HG02943 (cell line): ENCODE data around the gene OSM.
A peak's percentile ranks its signal among the peaks of the same experiment; 100 is the strongest.

Experiments
- ATAC-seq: cut with Tn5 transposase; IDR thresholded peaks from one replicate; pipeline ENCODE4 v1.9.1; 2021; ENCODE audit warnings: mild to moderate bottlenecking, low read depth, moderate library complexity; ENCODE audit not compliant: unreplicated experiment

The OSM gene

DNA sequence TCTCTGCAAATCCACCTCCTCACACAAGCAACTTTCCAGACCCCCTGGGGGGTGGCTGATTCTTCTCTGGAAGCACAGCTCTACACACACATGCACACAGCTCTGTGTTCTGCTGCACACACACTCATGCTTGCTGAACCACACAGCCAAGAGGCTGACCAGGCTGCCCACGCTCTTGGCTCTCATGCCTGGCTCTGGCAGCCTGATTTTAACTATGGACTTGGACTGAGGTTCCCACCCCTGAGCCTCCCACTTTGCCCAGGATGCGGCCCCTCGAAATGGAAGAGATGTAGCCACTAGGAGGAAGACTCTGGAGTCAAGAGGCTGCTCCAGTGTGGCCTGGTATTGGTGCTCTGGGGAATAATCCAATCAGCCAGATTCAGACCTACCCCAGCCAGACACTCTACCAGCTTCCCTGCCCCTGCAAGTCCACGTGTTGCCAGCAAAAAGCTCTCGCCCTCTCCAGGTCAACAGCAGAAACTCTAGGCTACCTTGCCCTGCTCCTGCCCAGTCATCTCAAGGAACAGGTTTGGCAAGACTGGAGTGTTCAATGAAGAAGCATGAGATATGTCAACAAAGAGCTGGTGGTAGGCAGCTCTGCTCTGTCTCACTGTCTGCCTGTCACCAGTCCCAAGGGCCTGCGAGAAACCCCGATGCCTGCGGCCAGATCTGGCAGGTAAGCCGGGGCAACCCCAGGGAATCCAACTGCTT is 31.5 kb upstream of the OSM start:
- no peak for ATAC-seq

DNA sequence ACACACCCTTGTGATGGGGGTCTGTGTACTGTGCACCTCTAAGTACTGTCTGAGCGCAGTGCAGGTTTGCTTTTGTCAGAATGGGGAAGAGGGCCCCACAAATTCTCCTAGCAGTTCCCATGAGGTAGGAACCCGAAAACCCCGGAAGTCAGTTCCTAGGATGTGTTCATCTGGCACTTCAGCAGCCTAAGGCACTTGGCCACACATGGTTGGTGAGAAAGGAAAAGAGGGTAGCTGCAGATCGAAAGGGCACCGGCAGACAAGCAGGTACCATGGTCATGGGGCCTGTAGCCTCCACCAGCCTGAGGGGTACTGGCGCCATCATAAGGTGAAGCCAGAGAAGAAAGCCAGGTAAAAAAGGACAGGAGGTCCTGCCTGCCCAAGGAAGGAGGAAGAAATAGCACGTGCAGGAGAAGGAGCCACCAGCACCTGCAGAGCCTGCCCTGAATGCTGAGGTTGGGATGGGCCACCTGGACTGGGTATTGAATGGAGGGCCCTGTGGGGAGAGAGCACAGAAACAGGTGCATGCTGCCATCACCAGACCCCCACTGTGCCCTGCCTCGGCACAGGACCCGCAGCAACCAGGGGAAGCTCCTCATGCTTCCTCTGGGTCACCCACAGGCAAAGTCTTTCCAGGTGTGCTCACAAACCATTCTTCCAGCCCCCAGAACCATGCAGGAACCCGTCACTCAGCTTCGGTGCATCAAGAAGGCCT is 30.8 kb upstream of the OSM start:
- no peak for ATAC-seq

DNA sequence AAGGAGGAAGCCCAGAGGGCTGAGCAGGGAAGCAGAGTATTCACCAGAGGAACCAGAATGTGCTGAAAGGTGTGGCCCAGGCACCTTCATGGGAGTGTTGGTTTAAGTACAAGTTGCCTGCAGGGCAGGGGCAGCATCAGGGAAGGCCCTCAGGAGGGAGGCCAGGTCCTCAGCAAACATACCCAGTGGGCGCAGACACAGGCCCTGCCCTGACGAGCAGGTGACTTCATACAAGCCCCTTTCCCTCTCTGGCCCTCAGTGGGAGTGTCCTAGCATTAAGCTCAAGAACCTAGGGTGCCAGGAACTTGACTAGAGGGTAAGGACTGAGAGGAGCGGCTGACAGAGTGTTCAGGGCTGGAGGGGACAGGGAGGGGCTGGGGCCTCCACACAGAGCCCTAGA is 30.2 kb upstream of the OSM start:
- ATAC-seq = no peak

DNA sequence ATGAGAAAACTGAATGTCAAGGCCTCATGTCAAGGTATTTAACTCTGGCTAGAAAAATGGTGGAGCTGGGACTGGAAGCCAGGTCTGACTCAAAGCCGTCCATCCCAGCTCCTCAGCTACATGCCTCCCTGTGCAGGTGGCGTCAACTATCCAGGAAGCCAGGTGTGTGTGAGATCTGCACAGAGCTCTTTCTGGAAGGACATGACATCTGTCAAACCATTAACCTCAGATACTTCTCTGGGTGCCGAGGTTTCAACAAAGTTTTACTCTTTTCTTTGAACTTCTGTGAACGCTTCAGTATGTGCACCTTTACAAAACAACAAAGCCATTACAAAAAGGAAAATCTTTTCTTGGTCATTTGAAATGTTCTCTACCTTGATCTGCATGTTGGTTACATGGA is 29.7 kb upstream of the OSM start:
- no peak for ATAC-seq

DNA sequence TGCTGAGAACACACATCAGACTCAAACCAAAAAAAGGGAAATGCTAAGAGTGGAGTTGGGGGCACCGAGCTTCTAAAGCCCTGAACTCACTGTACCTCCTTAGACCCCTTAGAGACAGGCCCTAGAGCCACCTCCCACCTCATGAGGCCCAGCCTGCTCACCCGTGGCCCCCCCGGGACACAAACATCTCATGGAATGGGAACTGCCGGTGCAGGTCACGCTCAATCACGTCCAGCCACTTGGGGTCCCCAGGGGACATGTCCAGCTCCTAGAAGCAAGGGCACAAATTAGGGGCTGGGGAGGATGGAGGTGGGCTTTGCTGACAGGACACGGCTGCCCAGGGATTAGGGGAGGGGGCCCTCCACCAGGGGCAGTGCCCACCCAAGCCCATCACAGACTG is 28.9 kb upstream of the OSM start:
- ATAC-seq = no peak

DNA sequence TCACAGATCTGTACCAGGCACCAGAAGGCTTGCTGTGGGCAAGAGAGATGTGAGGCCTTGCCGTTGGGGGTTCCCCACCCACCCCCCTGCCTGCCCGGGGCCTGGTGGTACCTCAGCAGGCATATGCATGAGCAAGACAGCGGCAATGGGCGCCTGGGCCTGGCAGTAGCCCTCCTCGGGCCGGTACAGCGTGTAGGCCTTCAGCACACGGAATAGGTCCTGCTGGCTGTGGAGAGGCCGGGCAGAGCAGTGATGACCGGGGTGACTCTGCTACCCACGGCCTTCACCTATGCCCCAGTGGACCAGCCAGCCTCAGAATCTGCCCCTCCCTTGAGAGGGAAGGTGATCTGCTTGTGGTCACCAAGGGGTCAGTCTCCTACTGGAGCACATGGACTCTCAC is 28.2 kb upstream of the OSM start:
- no peak for ATAC-seq

DNA sequence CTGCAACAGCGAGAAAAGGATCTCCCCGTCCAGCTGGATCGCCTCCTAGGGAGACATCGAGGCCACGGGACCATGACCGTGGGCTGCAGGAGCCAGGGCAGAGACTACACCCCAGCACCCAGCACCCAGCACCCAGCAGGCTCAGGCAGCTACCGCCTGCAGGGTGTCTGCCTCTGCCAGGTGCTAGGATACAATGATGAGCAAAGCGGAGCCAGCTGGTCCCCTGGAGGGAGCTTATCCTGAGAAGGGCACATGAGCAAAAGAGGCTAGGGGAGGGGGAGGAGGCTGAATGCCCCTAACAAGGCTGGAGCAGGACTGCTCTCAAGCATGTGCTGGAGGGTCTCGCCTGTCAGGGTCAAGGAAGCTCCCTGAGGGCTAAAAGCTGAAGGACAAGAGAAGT is 27.4 kb upstream of the OSM start:
- ATAC-seq = no peak

DNA sequence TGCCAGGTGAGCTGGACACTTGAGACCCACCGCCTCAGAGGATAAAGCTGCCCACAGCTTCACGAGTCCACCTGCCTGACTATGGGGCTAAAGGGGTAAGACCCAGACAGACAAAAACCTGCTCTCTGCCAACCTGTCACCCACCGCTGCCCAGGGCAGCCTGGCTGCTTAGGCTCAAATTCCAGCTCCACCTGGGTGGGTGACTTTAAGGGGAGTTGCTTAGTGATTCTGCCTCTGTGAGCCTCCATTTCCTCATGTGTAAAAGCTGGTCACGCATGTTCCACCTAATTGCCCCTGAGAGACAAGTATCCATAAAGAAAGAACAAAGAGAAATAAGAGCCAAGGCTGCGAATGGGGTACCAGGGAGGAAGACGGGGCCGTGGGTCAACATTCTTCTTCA is 26.4 kb upstream of the OSM start:
- no peak for ATAC-seq

DNA sequence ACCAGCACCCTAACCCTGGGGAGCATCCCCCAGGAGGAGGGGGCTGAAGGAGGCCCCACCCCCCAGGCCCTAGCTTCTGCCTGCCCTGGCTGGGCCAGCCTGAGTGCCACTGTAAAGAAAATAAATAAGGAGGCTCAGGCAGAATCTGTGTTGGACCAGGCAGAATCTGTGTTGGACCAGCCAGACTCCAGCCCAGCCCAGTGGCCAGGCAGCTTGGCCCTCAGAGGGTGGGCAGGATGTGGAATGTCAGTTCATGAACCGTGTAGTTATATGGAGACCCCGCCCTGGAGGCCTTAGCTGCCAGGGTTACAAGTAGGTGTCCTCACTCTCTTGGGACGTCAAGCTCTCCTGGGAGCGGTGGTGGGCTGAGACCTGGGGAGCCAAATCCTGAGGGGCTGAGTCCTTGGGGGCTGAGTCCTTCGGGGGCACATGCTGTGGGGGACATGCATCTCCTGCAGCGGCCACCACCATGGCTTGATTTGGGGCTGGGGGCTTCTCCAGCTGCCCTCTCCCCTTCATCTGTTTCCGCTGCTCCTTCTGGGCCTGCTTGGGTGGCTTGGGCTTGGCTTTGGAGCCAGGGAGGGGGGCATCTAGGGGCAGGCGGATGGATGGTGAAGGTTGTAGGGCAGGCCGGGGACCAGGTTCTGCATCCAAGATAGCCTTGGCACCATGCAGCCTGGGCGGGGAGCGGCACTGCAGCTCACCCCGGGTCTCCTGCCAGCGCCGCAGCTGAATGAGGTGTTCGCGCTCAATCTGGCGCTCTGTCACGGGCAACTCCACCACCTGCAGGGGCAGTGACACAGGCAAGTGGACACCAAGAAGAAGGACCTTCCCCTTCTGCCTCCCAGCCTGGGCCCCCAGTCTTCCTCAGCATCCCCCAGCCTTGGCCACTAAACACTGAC is 25.7 kb upstream of the OSM start:
- no peak for ATAC-seq

DNA sequence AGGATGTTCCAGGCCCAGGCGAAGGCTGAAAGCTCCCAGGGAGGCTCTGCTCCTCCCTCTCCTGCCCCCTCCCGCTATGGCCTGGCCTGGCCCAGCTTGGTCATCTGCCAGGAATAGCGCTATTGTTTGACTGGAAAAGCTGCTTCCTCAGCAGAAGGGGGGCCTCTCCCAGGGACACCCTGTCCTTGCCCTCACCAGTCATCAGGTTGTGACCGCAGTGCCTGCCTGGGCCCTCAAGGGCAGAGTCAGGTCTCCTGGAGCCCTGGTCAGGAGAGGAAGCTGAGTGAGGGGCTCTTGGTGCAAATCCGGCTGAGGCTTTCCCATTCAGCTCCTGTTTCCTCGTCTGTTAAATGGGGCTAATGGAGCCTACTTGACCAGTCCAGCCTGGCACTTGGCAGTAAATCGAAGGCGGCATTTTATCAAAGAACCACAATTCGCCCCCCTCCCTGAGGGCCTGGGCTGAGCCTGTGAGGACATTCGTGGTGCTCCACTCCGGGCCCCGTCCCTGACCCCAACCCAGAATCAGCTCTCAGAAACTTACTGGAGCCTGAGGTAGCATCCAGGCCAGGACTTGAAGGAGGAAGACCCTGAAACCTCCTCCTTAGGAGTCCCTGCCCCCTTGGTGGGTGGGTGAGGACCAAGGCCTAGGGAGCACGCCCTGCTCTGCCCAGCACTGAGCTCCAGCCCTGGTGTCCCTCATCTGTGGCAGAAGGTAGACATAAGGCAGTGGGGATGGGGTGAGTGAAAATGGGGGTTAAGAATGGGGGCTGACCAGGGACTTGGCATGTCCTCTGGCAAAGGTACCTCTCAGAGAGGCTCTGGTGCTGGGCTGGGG is 24.6 kb upstream of the OSM start:
- no peak for ATAC-seq

DNA sequence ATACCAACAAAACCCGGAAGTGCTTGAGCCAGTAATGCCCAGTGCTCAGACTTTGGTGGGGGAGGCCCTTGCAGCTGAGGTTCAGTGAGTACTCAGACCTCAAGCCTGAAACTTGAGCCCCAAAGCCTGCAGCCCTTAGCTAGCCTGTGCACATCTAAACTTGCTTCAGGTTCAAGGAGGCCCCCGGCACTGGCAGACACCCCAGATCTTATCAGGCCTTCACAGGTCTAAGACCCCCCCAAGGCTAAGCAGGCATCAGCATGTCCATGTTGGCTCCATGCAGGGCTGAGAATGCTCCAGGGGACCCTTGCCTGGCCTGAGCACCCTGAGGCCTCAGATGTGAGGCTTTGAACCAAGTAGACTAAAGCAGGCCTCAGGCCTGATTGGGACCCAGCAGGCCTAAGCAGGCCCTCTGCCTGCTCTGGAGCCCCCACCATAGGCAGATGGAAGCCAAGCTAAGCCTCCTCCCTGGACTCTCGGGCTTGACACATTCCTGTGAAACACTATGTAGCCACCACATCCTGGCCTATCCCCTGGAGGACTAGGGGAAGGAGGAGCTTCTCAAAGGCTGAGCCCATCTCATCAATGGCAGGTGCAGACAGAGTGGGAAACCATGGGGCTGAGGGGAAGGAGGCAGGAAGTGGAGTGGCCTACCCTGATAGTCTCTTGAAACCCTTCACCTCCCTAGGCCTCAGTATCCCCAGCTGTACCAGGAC is 23.8 kb upstream of the OSM start:
- no peak for ATAC-seq

DNA sequence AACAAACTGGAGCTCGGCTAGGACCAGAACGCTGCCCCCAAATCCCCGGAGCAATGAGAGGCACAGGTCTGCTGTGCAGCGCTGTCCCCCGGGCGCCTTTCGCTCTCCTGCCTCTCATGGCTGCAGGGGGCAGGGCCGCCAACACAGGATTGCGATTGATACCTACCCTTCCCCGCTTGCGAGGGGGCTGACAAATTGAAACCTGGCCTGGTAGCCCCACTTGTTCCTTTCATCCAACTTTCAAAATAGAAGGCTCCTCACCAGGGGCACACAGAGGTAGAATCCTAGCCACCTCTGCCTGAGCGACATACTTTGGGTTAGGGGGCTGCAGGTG is 23.3 kb upstream of the OSM start:
- peak; percentile 9 for ATAC-seq

DNA sequence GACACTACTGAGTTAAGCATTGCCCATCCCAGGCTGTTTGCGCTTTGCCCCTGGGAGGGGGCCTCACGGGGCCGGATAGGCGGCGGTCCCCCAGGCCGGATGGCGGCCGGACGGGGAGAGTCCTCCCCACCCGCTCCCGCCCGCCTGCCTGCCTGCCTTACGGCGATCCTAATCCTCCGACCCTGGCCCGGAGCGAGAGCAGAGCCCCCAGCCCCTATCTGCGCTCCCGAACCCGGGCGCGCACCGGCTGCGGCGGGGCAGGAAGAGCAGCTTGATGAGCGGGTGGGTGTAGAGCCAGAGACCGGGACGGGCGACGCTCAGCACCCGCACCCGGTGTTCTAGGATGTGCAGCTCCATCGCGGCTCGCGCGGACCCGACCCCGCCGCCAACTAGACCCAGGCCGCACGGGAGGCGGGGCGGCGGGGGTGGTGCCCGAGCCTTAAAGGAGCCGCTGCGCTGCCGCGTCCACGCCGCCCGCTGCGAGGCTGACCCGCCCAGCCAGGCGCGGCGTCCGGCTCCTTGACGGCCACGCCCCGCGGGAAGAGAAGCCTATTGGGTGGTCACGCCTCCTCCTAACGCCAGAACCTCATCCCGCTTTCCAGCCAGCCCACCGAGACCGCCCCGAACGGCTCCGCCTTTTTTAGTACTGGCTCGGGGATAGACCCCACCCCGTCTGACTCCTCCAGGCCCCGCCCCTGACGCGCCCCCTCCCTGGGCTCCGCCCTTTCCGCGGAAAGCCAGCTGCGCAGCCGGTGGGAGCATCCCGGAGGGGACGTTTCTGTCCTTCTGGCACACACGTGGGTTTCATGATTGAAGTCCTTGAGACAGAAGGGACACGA is 22.7 kb upstream of the OSM start, which contains the start of gene CASTOR1:
CASTOR1 (minus strand) TSS at position 365 of the 839 bp plus-strand sequence; CDS start at position 357, 8 bp downstream.
- ATAC-seq = peak; percentile 48

DNA sequence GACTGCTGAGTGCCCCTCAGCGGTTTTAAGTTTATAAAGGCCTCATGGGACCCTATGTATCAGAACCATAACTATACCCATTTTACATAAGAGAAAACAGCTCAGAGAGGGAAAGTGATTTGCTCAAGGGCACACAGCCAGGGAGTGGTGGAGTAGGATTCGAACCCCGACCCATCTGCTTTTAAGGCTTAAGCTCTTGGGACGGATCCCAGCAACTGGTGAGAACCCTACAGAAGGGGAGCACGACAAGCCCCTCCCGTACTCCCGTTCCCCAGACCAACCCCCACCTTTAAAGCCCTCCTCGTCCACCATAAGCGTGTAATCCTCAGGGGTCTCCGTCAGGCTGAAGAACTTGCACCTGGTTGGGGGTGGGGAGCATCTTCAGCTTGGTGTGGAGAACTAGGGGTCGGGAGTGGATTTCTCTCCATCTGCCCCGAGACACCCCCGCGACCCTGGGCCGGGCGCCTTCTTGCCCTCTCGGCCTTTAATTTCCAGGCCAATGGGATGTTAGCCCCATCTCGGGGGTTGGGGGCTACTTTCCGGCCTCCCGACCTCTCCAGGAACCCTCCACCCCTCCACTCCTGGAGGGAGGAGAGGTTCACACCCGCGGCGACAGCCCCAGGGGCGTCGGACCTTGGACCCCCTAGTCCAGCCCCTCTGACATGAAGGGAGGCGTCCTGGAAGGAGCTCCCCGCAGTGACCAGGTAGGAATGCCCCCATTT is 21.9 kb upstream of the OSM start:
- ATAC-seq = no peak

DNA sequence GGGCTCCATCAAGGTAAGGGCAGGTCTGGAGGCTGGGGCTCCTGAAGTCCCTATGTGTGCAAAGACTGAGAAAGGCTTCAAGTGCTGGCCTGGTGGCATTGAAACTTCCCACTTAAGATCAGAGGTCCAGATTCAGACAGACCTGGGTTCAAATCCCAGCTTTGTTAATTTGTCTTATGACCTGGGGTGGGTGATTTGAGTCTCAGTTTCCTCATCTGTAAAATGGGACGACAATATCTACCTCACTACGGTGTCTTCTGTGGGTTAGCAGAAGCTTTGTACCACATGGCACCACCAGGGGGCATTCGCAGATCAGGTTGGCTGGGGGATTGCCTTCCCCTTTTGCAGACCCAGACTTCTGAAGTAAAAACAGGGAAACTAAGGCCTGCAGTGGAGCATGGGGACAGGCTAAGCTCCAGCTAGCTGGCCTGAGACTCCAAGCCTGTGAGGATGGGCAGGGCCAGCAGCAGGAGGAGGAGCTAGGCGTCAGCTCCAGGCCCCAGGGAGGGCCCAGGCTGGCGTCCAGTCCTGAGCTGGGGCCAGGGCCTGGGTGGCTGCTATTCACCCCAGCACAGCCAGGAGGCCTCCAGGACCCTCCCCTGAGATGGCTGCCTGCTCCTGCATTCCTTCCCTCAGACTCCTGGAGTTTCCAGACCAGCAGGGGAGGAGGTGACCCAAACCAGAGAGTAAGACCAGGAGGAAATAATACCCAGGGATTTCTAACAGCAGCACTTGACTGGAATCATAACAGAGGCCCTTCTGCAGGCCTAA is 21.2 kb upstream of the OSM start:
- no peak for ATAC-seq

DNA sequence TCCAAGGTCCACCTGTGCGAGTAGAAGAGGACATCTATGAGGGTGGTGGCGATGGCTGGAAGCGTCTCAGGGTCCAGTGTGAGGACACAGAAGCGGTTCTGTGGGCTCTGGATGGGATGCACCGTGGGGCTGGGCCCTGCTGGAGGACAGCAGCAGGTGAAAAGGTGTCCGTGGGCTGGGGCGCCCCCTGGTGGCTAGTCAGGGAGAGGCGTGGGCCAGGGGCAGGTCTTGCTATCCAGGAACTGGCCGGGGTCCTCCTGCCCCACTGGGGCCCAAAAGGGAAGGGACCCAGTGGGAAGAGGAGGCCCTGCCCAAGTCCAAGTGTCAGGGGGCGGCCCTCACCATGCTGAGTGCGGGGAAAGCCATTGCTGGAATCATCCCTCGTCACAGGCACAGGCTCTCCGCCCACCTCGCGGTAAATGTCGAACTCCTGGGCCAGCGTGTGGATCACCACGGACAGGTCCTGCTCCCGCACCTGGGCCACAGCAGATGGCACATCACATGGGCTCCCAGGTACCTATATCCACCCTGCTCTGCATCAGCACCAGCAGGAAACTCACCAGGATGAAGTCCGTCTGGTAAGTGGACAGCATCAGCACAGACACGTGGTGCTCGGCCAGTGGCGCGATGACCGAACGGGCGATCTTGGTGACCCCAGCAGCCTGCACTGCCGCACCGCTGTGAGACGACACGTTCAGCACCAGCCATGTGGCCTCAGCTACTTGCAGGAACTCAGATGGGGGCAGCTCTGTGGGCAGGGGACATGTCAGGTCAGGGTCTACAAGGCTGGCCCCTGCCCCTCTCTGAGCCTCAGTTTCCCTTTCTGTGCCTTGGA is 20.4 kb upstream of the OSM start:
- ATAC-seq = no peak

DNA sequence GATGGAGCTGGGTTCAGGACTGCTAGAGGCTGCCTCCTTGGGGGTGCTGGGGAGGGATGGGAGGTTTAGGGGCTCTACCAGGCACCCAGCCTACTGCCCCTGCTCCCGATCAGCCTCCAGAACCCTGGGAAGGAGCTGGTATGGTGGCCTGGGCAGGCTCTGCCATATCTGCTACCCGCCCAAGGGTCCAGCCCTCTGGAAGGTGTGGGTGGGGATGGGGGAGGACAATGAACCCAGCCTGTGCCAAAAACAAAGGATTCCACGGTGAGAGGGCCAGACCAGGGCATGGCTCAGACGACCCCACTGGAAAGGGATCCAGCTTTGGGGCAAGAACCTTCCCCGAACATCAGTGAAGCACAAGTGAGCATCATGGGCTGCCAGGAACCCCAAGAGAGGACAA is 19.7 kb upstream of the OSM start:
- ATAC-seq = no peak
